ENCODE measurements around the gene KCNE4. TPM values are rescaled to one million over a fixed set of nuclear protein-coding genes. Genes with fewer than 3 reads are reported as not detected.

The KCNE4 gene
- total and polyA plus RNA-seq, 5 donors, result 2.2 to 5.0 (median 3.3) TPM

- H3K9me3 ChIP-seq (ENCODE audit: control insufficient read depth, low read length), result no peaks in the 10 kb centered on the region
- no peak overlapping the region for H3K27ac ChIP-seq (ENCODE audit: low read length)
- H3K4me3 ChIP-seq (ENCODE audit: low read length), result no peak overlapping the region
- ATAC-seq, result peak; percentile 97 to 99
- H3K27me3 ChIP-seq (ENCODE audit: control insufficient read depth, insufficient read depth), result no peaks in the 10 kb centered on the region
- H3K4me1 ChIP-seq (ENCODE audit: control insufficient read depth, insufficient read depth, low read length), result no peaks in the 10 kb centered on the region
- intact Hi-C loops (cut with DNase I), result loop anchor here in 1 of 4 donors (10.0 kb wide), 1 partner anchor 47 kb away; no protein-coding TSS in a partner anchor
- 24% methylated on average over 4 of the region's 4 CpGs for WGBS
- peak; percentile 86 to 90 (median 88) for DNase-seq
These were observed 10.4 kb upstream of the KCNE4 start for GRCh38 chr2:223041527-223042109.

- no peaks in the 10 kb centered on the region for H3K27me3 ChIP-seq (ENCODE audit: control insufficient read depth, insufficient read depth)
- no peaks in the 10 kb centered on the region for H3K9me3 ChIP-seq (ENCODE audit: control insufficient read depth, low read length)
- intact Hi-C loops (cut with DNase I), result loop anchor here in 1 of 4 donors (10.0 kb wide), 1 partner anchor 47 kb away; no protein-coding TSS in a partner anchor
- DNase-seq (no peak), ATAC-seq (no peak)
- H3K4me1 ChIP-seq (ENCODE audit: control insufficient read depth, insufficient read depth, low read length), result peaks cover 3% of the 10 kb centered on the region
- H3K27ac ChIP-seq (ENCODE audit: low read length), result no peak overlapping the region
- 96% methylated on average over 2 of the region's 2 CpGs for WGBS
- H3K4me3 ChIP-seq (ENCODE audit: low read length), result no peak overlapping the region
These were observed 9.7 kb upstream of the KCNE4 start for GRCh38 chr2:223042284-223042683.

GRCh38 chr2:223042704-223043118 lies 9.3 kb upstream of the KCNE4 start:
- DNase-seq (no peak), ATAC-seq (no peak)
- no peaks in the 10 kb centered on the region for H3K9me3 ChIP-seq (ENCODE audit: control insufficient read depth, low read length)
- intact Hi-C loops (cut with DNase I), result loop anchor here in 1 of 4 donors (10.0 kb wide), 1 partner anchor 48 kb away; no protein-coding TSS in a partner anchor
- H3K27me3 ChIP-seq (ENCODE audit: control insufficient read depth, insufficient read depth), result no peaks in the 10 kb centered on the region
- peaks cover 4% of the 10 kb centered on the region for H3K4me1 ChIP-seq (ENCODE audit: control insufficient read depth, insufficient read depth, low read length)
- no peak overlapping the region for H3K4me3 ChIP-seq (ENCODE audit: low read length)
- H3K27ac ChIP-seq (ENCODE audit: low read length), result no peak overlapping the region
- WGBS, result 90% methylated on average over 1 of the region's 1 CpG

- 44% methylated on average over 7 of the region's 7 CpGs for WGBS
- intact Hi-C loops (cut with DNase I), result loop anchor here in 1 of 4 donors (10.0 kb wide), 1 partner anchor 49 kb away; no protein-coding TSS in a partner anchor
- H3K27ac ChIP-seq (ENCODE audit: low read length), result no peak overlapping the region
- peaks cover 4% of the 10 kb centered on the region for H3K4me1 ChIP-seq (ENCODE audit: control insufficient read depth, insufficient read depth, low read length)
- H3K4me3 ChIP-seq (ENCODE audit: low read length), result no peak overlapping the region
- DNase-seq (no peak), ATAC-seq (no peak)
- H3K9me3 ChIP-seq (ENCODE audit: control insufficient read depth, low read length), result no peaks in the 10 kb centered on the region
- no peaks in the 10 kb centered on the region for H3K27me3 ChIP-seq (ENCODE audit: control insufficient read depth, insufficient read depth)
These were observed 8.6 kb upstream of the KCNE4 start for GRCh38 chr2:223043164-223043941.

- H3K4me1 ChIP-seq (ENCODE audit: control insufficient read depth, insufficient read depth, low read length), result peaks cover 4% of the 10 kb centered on the region
- H3K27ac ChIP-seq (ENCODE audit: low read length), result no peak overlapping the region
- intact Hi-C loops (cut with DNase I), result loop anchor here in 1 of 4 donors (10.0 kb wide), 1 partner anchor 49 kb away; no protein-coding TSS in a partner anchor
- no peak overlapping the region for H3K4me3 ChIP-seq (ENCODE audit: low read length)
- no peak for ATAC-seq
- 91% methylated on average over 12 of the region's 12 CpGs for WGBS
- H3K9me3 ChIP-seq (ENCODE audit: control insufficient read depth, low read length), result no peaks in the 10 kb centered on the region
- no peak for DNase-seq
- H3K27me3 ChIP-seq (ENCODE audit: control insufficient read depth, insufficient read depth), result no peaks in the 10 kb centered on the region
These were observed 7.7 kb upstream of the KCNE4 start for GRCh38 chr2:223044092-223044836.

GRCh38 chr2:223044916-223045700 lies 6.9 kb upstream of the KCNE4 start:
- WGBS, result 96% methylated on average over 5 of the region's 5 CpGs
- H3K4me1 ChIP-seq (ENCODE audit: control insufficient read depth, insufficient read depth, low read length), result peaks cover 4% of the 10 kb centered on the region
- ATAC-seq (no peak), DNase-seq (no peak)
- no peaks in the 10 kb centered on the region for H3K27me3 ChIP-seq (ENCODE audit: control insufficient read depth, insufficient read depth)
- no peaks in the 10 kb centered on the region for H3K9me3 ChIP-seq (ENCODE audit: control insufficient read depth, low read length)
- no peak overlapping the region for H3K27ac ChIP-seq (ENCODE audit: low read length)
- intact Hi-C loops (cut with DNase I), result loop anchor here in 1 of 4 donors (10.0 kb wide), 1 partner anchor 50 kb away; no protein-coding TSS in a partner anchor
- H3K4me3 ChIP-seq (ENCODE audit: low read length), result no peak overlapping the region

GRCh38 chr2:223046470-223047040 lies 5.4 kb upstream of the KCNE4 start:
- intact Hi-C loops (cut with DNase I), result loop anchor here in 1 of 4 donors (10.0 kb wide), 1 partner anchor 52 kb away; no protein-coding TSS in a partner anchor
- 81% methylated on average over 2 of the region's 2 CpGs for WGBS
- peaks cover 4% of the 10 kb centered on the region for H3K4me1 ChIP-seq (ENCODE audit: control insufficient read depth, insufficient read depth, low read length)

GRCh38 chr2:223047260-223047761 lies 4.7 kb upstream of the KCNE4 start:
- peak; percentile 43 to 56 for ATAC-seq

More at GRCh38 chr2:223046470-223047040, 5.4 kb upstream of the KCNE4 start:
- ATAC-seq (no peak), DNase-seq (no peak)
- Histone ChIP-seq H3K27ac (ENCODE audit: low read length) (no peak overlapping the region), H3K27me3 (ENCODE audit: control insufficient read depth, insufficient read depth) (no peaks in the 10 kb centered on the region), H3K4me3 (ENCODE audit: low read length) (no peak overlapping the region), H3K9me3 (ENCODE audit: control insufficient read depth, low read length) (no peaks in the 10 kb centered on the region)

GRCh38 chr2:223048519-223048918 lies 3.5 kb upstream of the KCNE4 start:
- DNase-seq, result no peak
- Histone ChIP-seq H3K4me3 (ENCODE audit: low read length) (no peak overlapping the region), H3K27me3 (ENCODE audit: control insufficient read depth, insufficient read depth) (no peaks in the 10 kb centered on the region), H3K27ac (ENCODE audit: low read length) (no peak overlapping the region), H3K4me1 (ENCODE audit: control insufficient read depth, insufficient read depth, low read length) (peaks cover 4% of the 10 kb centered on the region), H3K9me3 (ENCODE audit: control insufficient read depth, low read length) (no peaks in the 10 kb centered on the region)
- intact Hi-C loops (cut with DNase I), result loop anchor here in 1 of 4 donors (10.0 kb wide), 1 partner anchor 54 kb away; no protein-coding TSS in a partner anchor
- 91% methylated on average over 1 of the region's 1 CpG for WGBS
- ATAC-seq, result no peak

More at GRCh38 chr2:223047260-223047761, 4.7 kb upstream of the KCNE4 start:
- H3K27ac ChIP-seq (ENCODE audit: low read length), result peak overlapping the region; percentile 53
- H3K27me3 ChIP-seq (ENCODE audit: control insufficient read depth, insufficient read depth), result no peaks in the 10 kb centered on the region
- DNase-seq, result no peak
- no peaks in the 10 kb centered on the region for H3K9me3 ChIP-seq (ENCODE audit: control insufficient read depth, low read length)
- intact Hi-C loops (cut with DNase I), result loop anchor here in 1 of 4 donors (10.0 kb wide), 1 partner anchor 53 kb away; no protein-coding TSS in a partner anchor
- 32% methylated on average over 4 of the region's 4 CpGs for WGBS
- no peak overlapping the region for H3K4me3 ChIP-seq (ENCODE audit: low read length)
- peaks cover 4% of the 10 kb centered on the region for H3K4me1 ChIP-seq (ENCODE audit: control insufficient read depth, insufficient read depth, low read length)
